Glutamatergic neuron (in vitro differentiated cells): ENCODE measurements around the gene PANX2. TPM values are rescaled to one million over a fixed set of nuclear protein-coding genes. Genes with fewer than 3 reads are reported as not detected.
A peak's percentile ranks its signal among the peaks of the same experiment; 100 is the strongest.

Experiments
- DNase-seq: peaks from one replicate; pipeline ENCODE4 v3.0.0; 2022
- H3K27ac Mint-ChIP-seq: one replicate; pipeline ENCODE4 v1.8.0; 2020; ENCODE audit warnings: mild to moderate bottlenecking, mixed read lengths, inconsistent platforms; ENCODE audit not compliant: unreplicated experiment
- H3K27me3 Mint-ChIP-seq: one replicate; pipeline ENCODE4 v1.8.0; 2020; ENCODE audit warnings: mild to moderate bottlenecking, moderate library complexity, mixed read lengths, inconsistent platforms; ENCODE audit not compliant: unreplicated experiment
- H3K36me3 Mint-ChIP-seq: one replicate; pipeline ENCODE4 v1.8.0; 2020; ENCODE audit warnings: mild to moderate bottlenecking, mixed read lengths, inconsistent platforms; ENCODE audit not compliant: unreplicated experiment
- H3K4me1 Mint-ChIP-seq: one replicate; pipeline ENCODE4 v1.8.0; 2020; ENCODE audit warnings: mild to moderate bottlenecking, low read depth, mixed read lengths, inconsistent platforms; ENCODE audit not compliant: unreplicated experiment
- H3K4me3 Mint-ChIP-seq: one replicate; pipeline ENCODE4 v1.8.0; 2020; ENCODE audit warnings: mild to moderate bottlenecking, mixed read lengths, inconsistent platforms; ENCODE audit not compliant: unreplicated experiment
- H3K9me3 Mint-ChIP-seq: one replicate; pipeline ENCODE4 v1.8.0; 2020; ENCODE audit warnings: mild to moderate bottlenecking, moderate library complexity, mixed read lengths, inconsistent platforms; ENCODE audit not compliant: unreplicated experiment
- CTCF ChIP-seq: fragments of 200-600 bp; sonication (generic); IDR thresholded peaks from one replicate; pipeline ENCODE4 v1.5.0; 2021; ENCODE audit not compliant: partially characterized antibody, unreplicated experiment
- total RNA-seq: library from RNA; stranded (reverse); fragmentation: NEBNext Ultra II Directional; extraction: Animal tissue kit (Norgen Biotek cat#: 25700); gene quantifications from one replicate; pipeline ENCODE4 v1.2.1, GENCODE V29; 2021; ENCODE audit not compliant: unreplicated experiment

PANX2 gene
- total RNA-seq, 1 donor from 2014 or later = 1.8 TPM

GRCh38 chr22:50205781-50206569, 35.4 kb downstream of the PANX2 start:
- Mint-ChIP-seq H3K27me3 (peaks cover 11% of the 10 kb centered on the region), H3K4me1 (peaks cover 15% of the 10 kb centered on the region), H3K27ac (no peak overlapping the region), H3K36me3 (peaks cover 13% of the 10 kb centered on the region), H3K4me3 (no peak overlapping the region), H3K9me3 (peaks cover 21% of the 10 kb centered on the region)
- no peak for TF ChIP-seq CTCF
- no peak for DNase-seq

- Mint-ChIP-seq H3K36me3 (peaks cover 13% of the 10 kb centered on the region), H3K9me3 (peaks cover 21% of the 10 kb centered on the region), H3K4me1 (peaks cover 15% of the 10 kb centered on the region), H3K27ac (no peak overlapping the region), H3K4me3 (no peak overlapping the region), H3K27me3 (peaks cover 15% of the 10 kb centered on the region)
- DNase-seq = no peak
- TF ChIP-seq CTCF = peak; percentile 44
Measured at GRCh38 chr22:50206599-50206998, 36.1 kb downstream of the PANX2 start.

- H3K27ac Mint-ChIP-seq = peak overlapping the region; percentile 53
- peak; percentile 59 for DNase-seq
- H3K4me1 Mint-ChIP-seq = peaks cover 9% of the 10 kb centered on the region
- no peak for TF ChIP-seq CTCF
- peaks cover 19% of the 10 kb centered on the region for H3K36me3 Mint-ChIP-seq
- H3K4me3 Mint-ChIP-seq = no peak overlapping the region
- H3K27me3 Mint-ChIP-seq = peaks cover 8% of the 10 kb centered on the region
- peaks cover 13% of the 10 kb centered on the region for H3K9me3 Mint-ChIP-seq
Measured at GRCh38 chr22:50207383-50208140, 37.0 kb downstream of the PANX2 start.

- peak overlapping the region; percentile 84 for H3K27ac Mint-ChIP-seq
- H3K27me3 Mint-ChIP-seq = peaks cover 7% of the 10 kb centered on the region
- H3K4me3 Mint-ChIP-seq = no peak overlapping the region
- peaks cover 7% of the 10 kb centered on the region for H3K4me1 Mint-ChIP-seq
- H3K36me3 Mint-ChIP-seq = peaks cover 23% of the 10 kb centered on the region
- no peak for DNase-seq
- TF ChIP-seq CTCF = no peak
- peaks cover 12% of the 10 kb centered on the region for H3K9me3 Mint-ChIP-seq
Measured at GRCh38 chr22:50208430-50208938, 38.0 kb downstream of the PANX2 start.
